Effector CD4-positive, alpha-beta T cell (primary cell): ENCODE measurements around the gene GJA5. TPM values are rescaled to one million over a fixed set of nuclear protein-coding genes. Genes with fewer than 3 reads are reported as not detected.

Source experiments
- DNase-seq: peaks from one replicate; pipeline ENCODE4 v3.0.0-alpha.2; 2020
- total RNA-seq: gene quantifications from one replicate; lab custom pipeline; 2026; lab: John Stamatoyannopoulos, UW

GJA5 gene
- total RNA-seq = not detected

GRCh38 chr1:147760481-147761260, at the start of gene GJA5:
Gene GJA5 (minus strand): TSS chr1:147760602. CDS start chr1:147759238, 1,364 bp downstream.
- no peak for DNase-seq

- no peak for DNase-seq
Observed at GRCh38 chr1:147809236-147809635, 48.8 kb upstream of the GJA5 start.

GRCh38 chr1:147808025-147808424, 47.6 kb upstream of the GJA5 start:
- no peak for DNase-seq

DNA sequence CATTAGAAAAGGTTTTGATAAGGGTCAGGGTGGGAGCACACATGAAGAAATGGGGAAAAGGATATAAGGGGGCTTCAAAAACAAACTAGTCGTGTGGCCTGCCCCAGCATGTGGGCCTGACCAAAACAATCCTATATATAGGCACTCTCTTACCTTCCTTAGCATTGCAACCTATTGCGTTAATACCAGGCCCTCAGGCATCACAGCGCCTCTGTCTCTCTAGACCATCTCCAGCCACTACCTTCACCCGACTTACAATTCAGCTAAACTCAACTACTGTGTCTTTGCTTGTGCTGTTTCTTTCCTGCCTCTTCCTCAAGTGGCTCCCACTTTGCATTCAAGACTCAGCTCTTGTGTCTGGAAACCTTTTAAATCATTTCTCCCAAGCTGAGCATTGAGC, 47.0 kb upstream of the GJA5 start:
- DNase-seq = no peak

- DNase-seq = no peak
Observed at GRCh38 chr1:147804942-147805723, 44.7 kb upstream of the GJA5 start.

DNA sequence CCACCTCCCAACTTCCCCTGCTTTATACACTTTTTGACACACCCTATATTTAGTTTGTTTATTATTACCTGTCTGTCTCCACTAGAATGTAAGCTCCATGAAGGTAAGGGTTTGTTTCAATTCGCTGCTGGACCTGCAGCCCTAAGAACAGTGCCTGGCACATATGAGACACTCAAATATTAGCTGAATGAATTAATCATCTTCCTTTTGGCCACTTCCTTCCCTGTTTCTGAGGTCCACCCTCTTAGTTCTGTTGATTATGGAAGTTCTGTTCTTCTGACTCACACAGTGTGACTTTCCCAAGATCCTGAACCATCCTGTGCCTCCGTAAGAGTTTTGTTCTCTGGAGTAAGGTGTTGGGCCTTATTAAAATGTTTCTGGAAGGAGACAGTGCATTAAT, 40.4 kb upstream of the GJA5 start:
- DNase-seq = no peak

- no peak for DNase-seq
Observed at GRCh38 chr1:147798731-147799130, 38.3 kb upstream of the GJA5 start.

DNA sequence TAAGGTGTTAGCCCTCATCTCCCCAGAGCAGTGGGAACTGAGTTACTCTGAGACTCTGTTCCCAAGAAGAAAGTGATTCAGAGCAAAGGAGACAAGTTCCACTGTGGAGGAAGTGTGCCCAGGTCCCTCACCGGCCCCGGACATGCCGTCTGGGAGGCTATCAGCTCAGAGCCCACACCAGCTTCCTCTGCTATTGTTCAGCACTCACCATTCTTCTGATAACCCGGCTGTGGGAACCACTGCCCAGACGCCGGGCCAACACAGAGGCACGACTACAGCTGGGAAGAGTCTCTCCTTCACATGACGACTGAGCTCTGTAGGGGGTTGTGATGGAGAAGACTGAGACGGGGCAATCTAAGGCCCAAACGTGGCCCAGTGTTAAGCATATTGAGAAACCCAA, 34.2 kb upstream of the GJA5 start:
- no peak for DNase-seq

DNA sequence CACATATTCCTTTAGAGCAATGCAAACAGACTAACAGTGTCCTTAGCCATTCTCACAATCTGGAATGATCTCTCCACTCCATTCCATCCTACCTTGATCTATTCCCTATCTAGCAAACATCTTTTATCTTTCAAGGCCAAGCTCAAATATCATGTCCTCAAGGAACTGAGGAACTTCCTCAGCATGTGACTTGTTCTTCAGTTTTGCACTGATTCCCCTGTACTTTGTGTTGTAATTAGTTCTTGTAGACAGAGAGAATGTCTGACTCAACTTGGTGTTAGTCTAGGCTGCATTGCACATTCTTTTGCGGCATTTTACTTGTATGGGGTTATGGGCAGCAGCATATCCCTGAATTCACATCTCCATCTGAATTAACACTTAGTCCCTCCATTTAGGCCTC, 31.5 kb upstream of the GJA5 start:
- DNase-seq = no peak

GRCh38 chr1:147787765-147788164, 27.4 kb upstream of the GJA5 start:
- DNase-seq = no peak

GRCh38 chr1:147786536-147786935, 26.1 kb upstream of the GJA5 start:
- no peak for DNase-seq

DNA sequence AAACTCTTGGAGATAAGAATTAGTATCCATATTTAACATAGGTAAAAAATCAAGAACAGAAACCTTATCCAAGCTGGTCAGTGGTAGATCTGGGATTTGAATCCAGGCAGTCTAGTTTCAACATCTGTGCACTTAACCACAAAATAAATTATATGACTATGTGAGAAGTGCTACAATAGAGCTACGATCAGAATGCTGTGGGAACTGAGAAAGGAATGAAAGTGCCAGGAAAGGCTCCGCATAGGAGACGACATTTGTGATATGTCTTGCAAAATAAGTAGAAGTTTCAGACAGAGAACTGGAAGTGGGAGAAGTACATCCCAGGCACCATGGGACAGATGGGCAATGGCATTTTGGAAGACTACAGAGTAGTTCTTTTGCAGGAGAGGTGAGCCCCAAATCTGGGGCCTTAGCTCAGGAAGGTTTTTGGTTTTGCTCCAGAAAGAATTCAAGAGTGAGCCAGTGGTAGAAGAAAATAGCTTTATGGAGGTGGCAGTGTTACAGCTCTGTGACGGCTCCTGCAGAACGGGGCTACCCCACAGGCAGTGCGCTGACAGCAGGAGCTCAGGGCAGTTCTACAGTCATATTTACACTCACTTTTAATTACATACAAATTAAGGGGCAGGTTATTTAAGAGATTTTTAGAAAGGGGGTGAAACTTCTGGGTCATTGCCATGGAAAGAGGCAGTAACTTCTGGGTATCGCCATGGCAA, 25.5 kb upstream of the GJA5 start:
- DNase-seq = no peak

DNA sequence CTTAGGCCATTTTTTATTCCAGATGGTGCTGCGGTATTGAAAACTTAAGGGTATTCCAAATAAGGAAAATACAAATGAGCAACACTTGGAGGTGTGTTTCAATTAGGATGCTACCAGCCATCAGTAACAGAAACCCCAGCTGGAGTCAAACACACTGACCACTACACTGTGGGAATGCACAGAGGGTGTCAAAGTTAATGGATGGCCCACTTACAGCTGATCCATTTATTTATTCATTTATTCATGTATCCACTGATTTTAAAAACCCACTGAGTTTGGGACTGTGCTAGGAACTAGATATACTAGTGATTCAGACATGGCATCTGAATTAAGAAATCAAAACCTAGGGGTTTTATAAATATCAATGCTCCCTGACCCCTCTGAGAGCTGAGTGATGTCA, 24.5 kb upstream of the GJA5 start:
- no peak for DNase-seq

GRCh38 chr1:147781056-147781471, 20.7 kb upstream of the GJA5 start:
- DNase-seq = no peak

DNA sequence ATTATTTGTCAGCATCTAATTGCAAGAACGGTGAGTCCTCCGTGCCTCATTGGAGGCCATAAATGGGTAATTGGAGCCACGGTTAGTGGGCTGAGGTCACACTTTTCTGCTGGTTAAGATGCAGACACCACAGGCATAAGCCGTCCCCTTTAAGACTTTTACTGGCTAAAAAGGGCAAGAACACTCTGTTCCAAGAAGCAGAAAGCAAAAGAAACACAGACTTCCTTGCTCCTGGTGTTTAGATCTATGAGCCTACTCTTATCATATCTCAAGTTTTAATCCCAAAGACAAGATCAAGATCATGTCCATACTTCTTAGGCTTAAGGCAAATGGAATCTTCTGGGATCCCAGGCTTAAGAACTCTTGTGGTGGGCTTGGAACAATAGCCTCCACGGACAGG, 17.3 kb upstream of the GJA5 start:
- DNase-seq = no peak

DNA sequence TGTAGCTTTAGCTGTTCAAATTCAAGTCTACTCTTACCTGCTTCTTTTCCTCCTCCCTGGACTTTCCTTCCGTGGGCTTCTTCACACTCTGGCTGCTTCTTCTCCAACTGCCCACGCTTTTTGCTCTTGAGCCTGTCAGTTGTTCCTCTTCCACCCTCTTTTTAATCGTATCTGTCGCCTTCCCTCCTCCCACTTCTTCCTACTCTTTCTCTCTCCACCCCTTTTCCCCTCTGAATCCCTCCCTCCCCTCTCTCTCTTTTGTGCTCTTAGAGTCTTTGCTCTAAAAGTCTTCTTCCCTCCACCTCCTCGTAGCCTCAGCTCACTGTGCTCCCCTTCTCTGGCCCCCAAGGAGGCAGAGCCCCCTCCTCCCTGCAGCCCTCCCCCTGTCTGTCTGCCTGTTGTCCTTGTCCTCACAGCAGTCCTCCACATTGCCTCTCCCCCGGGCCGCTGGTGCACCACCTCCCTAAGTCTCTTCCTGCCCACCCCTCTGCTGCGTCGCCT, 12.9 kb upstream of the GJA5 start:
- no peak for DNase-seq

- no peak for DNase-seq
Observed at GRCh38 chr1:147772570-147772969, 12.2 kb upstream of the GJA5 start.

- DNase-seq = no peak
Observed at GRCh38 chr1:147771226-147772125, 11.1 kb upstream of the GJA5 start.

GRCh38 chr1:147769106-147769505, 8.7 kb upstream of the GJA5 start:
- DNase-seq = no peak

- no peak for DNase-seq
Observed at GRCh38 chr1:147768582-147768981, 8.2 kb upstream of the GJA5 start.

DNA sequence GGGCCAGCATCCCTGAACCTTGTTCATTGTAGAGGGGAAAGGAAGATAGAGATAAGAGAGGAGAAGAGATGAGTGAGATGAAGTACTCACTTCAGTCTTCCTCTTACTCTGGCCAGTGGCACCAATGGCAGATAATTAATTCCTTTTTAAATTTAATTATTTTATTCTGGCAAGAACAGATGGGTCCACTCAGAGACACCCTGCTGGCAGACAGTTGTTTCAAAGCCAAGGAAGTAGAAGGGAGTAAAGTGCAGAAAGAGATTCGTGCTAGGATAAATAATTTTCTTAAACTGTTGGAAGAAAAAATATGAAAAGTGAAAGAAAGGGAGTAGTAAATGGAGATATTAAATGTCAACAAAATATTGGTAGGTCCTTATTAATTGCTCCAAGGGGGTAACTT, 7.7 kb upstream of the GJA5 start:
- no peak for DNase-seq
